Adrenal gland (tissue), 5 donors: ENCODE results near the gene SLC30A10.

Experiments used
- POLR2A ChIP-seq, 2 donors: fragments of 450-650 bp; IDR thresholded peaks; one replicate each; pipeline ENCODE4 v1.6.1; 2017; ENCODE audit warnings: antibody characterized with exemption in 2 of 2, mild to moderate bottlenecking in 2 of 2, moderate library complexity in 1 of 2
- TF ChIP-seq, protein P1 (sequence below), 6 experiments: fragments of 450-650 bp in 4 of 6; fragments of 200-600 bp in 2 of 6; sonication (generic) in 1 of 6; IDR thresholded peaks; 1 replicate in 5 of 6; 2 replicates in 1 of 6; pipeline versions ENCODE4 v1.5.1 to v1.8.0; 2016 to 2021; ENCODE audit warnings: antibody characterized with exemption in 6 of 6, mild to moderate bottlenecking in 2 of 6, moderate library complexity in 1 of 6
- donor health status: DM: no; HTN: no; CAD: no.

DNA sequence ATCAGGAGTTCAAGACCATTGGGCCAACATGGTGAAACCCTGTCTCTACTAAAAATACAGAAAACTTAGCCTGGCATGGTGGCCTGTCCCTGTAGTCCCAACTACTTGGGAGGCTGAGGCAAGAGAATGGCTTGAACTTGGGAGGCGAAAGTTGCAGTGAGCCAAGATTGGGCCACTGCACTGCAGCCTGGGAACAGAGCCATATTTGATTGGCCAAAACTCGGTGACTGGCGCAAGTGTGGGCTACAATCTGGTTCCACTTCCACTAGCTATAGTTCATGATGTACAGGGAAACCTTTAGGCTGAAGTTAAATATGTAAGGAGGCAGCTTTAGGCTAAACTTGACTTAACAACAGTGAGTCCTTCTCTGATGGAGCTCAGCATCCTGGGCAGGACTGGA, 20.2 kb downstream of the SLC30A10 start:
- no peak for TF ChIP-seq POLR2A (IDR thresholded peaks at IDR 0.05)
- TF ChIP-seq, protein P1, sequence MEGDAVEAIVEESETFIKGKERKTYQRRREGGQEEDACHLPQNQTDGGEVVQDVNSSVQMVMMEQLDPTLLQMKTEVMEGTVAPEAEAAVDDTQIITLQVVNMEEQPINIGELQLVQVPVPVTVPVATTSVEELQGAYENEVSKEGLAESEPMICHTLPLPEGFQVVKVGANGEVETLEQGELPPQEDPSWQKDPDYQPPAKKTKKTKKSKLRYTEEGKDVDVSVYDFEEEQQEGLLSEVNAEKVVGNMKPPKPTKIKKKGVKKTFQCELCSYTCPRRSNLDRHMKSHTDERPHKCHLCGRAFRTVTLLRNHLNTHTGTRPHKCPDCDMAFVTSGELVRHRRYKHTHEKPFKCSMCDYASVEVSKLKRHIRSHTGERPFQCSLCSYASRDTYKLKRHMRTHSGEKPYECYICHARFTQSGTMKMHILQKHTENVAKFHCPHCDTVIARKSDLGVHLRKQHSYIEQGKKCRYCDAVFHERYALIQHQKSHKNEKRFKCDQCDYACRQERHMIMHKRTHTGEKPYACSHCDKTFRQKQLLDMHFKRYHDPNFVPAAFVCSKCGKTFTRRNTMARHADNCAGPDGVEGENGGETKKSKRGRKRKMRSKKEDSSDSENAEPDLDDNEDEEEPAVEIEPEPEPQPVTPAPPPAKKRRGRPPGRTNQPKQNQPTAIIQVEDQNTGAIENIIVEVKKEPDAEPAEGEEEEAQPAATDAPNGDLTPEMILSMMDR (IDR thresholded peaks at IDR 0.05), result no peak
